ENCODE measurements around the gene NOBOX.
"Not testable (repeated sequence)": the region's sequence is repeated elsewhere in the genome, so short reads cannot be mapped to it uniquely, and the experiment has no call there.

GRCh38 chr7:144362061-144362460, 41.4 kb downstream of the NOBOX start:
- TF ChIP-seq EZH2 (IDR thresholded peaks at IDR 0.05; ENCODE audit: low read length); CTCF (optimal IDR thresholded peaks at IDR 0.05 in 1 of 3, IDR thresholded peaks at IDR 0.05 in 1 of 3, conservative IDR thresholded peaks at IDR 0.05 in 1 of 3; ENCODE audit: extremely low read depth in 1 of 3, insufficient read depth in 2 of 3, low read length in 3 of 3): not testable (repeated sequence)
